Esophagus mucosa (tissue), 1 donor: ENCODE measurements around the gene CDH5. TPM values are rescaled to one million over a fixed set of nuclear protein-coding genes. Genes with fewer than 3 reads are reported as not detected.

Experiments
- ATAC-seq: fragments of 200-7000 bp; cut with Tn5 transposase; one replicate; pipeline ENCODE4 v1.9.1; 2020
- total RNA-seq: library from RNA; stranded (reverse); gene quantifications from one replicate; pipeline ENCODE4 v1.2.4, GENCODE V29; 2023
- donor health status: DM: yes; HTN: yes; CAD: no.

Gene CDH5
- total RNA-seq, 1 donor from 2014 or later: 5.3 TPM

DNA sequence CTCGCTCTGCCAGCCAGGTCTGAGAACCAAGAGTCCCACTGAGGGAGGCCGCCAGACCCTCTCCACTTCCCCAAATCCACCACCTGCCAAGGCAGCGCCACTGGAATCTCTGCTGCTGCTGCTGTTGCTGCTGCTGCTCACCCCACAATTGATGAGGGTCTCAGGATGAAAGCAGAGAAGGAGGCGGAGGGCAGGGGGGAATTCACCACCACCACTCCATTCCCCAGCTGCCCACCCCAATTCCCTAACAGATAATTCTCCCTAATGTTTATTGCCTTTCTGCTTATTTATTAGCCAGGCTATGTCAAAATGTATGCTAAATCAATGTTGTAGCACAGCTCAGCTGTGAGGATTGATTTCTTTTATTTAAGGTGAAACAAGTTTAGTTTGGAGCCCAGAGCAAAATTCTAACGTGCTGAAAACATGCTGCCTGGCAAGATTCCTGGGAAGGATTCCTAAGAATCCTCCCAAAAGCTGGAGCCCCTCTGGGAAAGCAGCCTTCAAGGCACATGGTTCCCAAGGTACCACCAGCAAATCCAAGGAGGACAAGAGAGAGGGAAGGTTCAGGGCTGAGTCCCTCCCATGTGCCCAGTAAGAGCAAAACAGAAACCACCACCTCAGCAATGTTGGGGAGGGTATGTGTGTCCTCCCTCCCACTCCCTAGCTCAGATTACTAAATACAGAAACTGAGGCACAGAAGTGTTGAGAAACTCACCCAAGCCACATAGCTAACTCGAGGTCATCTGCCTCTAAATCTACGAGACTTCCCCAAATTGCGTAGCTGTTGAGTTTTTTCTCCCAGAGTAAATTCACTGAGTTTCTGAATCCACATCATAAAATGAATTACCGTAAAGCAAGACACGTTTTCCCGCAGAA lies 12.2 kb upstream of the CDH5 start:
- no peak for ATAC-seq

DNA sequence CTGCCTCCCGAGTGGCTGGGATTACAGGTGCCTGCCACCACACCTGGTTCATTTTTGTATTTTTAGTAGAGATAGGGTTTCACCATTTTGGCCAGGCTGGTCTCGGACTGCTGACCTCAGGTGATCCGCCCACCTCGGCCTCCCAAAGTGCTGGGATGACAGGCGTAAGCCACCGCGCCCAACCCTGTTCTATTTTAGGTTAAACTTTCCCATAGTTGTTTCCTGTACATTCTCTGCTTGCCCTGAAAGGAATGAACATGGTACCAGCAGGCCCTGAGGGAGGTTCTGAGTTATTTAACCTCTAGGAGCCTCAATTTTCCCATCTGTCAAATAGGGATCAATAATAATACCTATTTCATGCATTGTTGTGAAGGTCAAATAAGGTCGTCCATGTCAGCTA lies 11.0 kb upstream of the CDH5 start:
- no peak for ATAC-seq

DNA sequence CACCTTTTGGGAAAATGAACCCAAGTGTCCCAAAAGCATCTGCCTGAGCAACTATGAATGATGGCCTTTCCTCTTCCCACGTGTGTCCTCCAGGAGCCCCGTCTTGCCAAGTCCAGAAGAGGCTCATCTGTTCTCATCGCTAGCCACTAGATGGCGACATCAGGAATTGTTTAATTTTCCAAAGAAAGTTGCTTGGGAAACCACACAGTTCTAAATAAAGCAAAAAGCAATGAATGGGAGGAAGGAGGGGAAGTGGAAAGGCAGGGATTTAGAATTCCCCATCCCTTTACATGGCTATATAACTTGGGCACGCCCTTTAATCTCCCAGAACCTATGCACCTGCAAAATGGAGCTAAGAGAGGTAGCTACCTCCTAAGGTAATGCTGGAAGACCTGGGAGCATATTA lies 9.0 kb upstream of the CDH5 start:
- no peak for ATAC-seq

DNA sequence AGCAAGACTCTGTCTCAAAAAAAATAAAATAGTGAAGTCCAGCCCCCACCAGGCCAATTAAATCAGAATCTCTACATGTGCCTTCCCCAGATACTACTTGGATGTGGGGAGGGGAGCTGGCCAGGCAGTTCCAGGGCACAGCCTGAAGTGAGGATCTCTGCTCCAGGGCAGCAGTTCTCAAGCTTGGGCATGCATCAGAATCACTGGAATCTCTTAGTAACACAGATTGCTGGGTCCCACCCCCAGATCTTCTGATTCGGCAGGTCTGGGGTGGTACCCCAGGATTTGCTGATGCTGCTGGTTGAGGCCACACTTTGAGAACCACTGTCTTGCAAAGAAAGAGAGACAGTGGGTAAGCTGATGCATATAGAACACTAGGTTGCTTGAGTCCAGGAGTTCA lies 8.3 kb upstream of the CDH5 start:
- ATAC-seq: no peak

DNA sequence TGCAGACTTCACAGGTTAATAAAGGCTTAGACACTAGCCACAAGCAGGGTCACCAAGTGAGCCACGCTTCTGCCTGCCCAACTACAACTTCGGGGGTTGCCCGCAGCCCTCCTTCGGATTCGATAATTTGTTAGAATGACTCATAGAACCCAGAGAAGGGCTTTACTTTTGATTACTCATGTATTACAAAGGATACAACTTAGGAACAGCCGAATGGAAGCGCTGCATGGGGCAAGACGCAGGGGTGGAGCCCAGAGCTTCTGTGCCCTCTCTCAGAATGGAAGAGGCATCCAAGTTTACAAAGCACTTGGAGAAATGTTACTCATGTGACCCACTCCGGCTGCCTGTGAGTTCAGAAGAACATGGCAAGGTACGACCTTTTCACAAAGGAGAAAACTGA lies 7.5 kb upstream of the CDH5 start:
- peak; percentile 75 for ATAC-seq

DNA sequence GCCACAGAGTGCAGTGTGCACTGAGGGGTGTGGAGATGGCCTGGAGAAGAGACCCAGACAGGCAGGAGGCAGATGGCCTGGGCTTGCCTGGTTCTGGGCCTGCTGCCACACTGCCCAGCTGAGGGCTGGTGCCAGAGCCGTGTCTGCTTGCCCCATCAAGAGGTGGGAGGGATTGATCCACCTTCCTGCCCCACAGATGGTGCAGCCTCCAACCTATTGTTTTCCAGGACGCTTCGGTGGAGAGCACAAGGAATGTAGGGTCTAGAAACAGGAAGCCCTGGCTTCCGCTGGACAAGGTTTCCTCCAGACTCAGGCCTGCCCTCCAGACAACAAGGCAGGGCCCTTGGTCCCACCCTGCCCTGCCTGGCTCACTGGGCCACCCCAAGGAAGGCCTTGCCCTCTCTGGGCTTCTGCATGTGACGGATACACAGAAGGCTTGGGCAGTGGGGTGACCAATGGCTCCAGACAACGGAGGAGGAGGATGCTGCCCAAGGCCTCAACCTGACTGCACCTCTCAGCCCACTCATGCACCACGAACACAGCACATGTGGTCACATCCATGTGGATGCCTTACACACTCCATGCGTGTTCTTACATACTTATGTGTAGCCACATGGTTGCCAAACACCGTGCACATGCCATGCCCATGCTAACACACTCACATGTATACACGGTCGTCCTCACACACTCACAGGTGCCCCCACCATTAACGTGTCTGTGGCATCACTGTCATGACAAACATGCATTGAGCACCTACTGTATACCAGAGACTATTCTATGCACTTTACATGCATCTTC lies 6.5 kb upstream of the CDH5 start:
- peak; percentile 47 for ATAC-seq

DNA sequence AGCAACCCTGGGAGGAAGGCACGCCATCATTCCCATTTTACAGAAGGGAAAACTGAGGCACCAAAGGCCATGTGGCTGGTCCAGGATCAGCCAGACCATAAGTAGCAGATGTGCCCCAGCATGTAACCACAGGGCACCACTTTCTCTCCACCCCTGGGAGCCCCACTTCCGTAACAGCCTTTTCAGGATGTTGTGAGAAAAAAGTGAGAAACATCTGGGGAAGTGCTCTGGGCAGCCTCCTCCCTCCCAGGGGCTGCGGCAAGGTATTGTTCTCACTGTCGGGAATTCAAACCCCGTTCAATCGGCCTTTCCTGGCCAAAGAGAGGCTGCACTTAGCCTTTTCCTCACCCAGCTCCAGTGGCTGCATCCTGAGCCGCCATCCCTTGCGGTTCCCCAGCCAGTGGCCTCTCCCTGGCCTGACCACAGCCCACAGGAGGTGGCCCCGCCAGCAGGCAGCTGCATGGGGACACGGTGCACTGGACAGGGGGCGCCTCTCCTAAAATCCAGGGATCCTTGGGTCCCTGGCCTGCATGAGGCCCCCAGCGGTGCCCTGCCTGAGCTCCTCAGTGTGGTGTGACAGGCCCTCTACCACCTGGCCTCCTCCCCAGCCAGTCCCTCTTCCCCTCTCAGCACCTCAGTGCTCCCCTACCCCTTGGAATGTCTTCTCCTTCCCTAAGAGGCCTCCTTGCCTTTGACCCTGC lies 5.7 kb upstream of the CDH5 start:
- no peak for ATAC-seq

DNA sequence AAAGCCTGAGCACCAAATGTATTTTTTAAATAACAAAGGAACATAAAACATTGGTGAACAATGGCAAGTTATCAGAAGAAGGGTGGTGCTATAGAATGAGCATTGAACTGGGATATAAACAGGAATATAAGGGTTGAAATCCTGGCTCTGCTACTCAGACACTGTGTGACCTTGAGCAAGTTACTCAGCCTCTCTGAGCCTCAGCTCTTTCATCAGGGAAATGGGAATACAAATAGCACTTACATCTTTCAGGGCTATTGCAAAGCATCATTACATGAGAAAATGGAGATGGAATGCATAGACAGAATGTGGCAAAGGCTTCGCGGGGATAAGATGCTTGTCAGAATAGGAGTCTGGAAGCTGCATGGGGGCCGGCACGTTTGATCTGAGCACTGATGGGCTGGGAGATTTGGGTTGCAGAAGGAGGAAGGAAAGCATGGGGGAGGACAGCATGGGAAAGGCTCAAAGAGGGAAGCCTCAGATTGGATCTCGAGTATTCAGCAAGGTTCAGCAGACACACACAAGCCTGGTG lies 4.8 kb upstream of the CDH5 start:
- no peak for ATAC-seq

DNA sequence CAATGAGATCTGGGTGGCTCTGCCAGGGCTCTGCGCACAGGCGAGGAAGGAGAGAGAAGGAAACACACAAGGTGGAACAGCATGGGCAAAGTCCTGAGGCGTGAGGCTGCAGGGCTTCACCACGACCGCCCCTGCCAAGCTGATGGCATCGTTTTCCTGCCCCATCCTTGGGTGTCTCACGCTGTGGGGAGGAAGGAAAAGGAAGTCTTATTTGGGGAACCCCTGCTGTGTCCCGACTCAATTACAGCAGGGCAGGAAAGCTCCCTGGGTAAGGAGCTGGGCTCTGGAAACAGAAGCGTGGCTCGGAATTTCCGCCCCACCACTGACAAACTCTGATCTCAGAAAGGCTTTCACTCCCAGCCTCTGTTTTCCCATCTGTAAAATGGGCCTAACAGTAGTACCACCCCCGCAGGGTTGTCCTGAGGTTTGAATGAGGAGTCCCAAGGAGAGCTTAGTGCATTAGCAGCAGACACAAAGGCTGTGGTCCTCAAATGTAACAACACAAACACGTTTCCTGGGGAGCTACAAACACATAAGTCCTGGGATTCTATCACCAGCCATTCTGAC lies 3.2 kb upstream of the CDH5 start:
- ATAC-seq: no peak

DNA sequence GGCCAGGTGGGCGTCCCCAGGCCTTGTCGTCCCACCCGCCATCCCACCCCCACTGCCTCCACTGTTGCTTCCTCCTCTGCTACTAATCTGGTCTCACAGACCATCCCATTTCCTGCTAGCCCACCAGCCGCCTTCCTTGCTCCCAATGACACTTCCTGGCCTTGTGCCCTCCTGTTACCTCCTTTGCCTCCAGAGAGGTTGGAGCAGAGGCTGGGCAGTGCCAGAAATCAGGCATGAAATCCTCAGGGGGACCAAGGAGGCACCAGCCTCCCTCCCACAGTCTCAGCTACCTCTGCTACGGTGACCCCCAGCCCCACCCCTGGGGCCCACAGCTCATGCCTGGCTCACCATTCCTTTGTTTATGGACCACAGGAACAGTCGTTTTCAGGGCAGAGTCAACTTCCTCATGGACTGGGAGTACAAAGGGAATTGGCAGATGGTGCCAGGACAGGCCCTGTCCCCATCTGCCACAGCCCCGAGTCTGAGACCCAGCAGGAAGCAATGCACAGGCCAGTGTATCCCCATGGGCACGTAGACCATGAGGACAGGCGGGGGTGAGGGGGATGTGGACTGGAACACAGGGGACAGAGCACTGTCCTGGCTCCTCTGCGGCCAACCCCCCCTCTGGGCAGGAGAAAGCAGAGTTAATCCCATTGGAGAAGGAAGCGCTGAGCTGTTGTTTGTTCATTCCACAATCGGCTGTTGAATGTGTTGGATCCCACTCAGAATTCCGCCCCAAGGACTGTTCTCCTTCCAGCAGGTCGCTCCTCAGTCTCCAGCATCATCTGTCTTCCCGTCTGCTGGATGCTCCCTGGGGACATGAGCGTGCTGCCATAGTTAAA lies 2.2 kb upstream of the CDH5 start:
- peak; percentile 13 for ATAC-seq

DNA sequence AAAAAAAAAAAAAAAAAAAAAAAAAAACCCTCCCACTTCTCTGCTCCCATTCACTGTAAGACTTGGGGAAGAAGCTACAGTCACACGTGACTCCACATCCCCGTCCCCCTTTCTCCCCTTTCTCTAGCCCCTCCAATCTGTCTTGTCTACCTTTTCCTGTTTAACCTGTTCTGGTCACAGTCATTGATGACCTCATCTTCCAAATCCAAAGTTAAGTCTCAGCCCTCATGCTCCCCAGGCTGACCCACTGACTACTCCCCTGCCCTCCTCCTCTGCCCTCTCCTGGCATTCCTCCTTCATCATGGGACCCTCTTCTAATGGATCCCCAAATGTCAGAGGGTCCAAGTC lies 1.6 kb upstream of the CDH5 start:
- ATAC-seq: peak; percentile 51

DNA sequence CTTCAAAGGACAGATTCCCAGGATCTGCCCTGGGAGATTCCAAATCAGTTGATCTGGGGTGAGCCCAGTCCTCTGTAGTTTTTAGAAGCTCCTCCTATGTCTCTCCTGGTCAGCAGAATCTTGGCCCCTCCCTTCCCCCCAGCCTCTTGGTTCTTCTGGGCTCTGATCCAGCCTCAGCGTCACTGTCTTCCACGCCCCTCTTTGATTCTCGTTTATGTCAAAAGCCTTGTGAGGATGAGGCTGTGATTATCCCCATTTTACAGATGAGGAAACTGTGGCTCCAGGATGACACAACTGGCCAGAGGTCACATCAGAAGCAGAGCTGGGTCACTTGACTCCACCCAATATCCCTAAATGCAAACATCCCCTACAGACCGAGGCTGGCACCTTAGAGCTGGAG lies 840 bp upstream of the CDH5 start:
- ATAC-seq: peak; percentile 43

DNA sequence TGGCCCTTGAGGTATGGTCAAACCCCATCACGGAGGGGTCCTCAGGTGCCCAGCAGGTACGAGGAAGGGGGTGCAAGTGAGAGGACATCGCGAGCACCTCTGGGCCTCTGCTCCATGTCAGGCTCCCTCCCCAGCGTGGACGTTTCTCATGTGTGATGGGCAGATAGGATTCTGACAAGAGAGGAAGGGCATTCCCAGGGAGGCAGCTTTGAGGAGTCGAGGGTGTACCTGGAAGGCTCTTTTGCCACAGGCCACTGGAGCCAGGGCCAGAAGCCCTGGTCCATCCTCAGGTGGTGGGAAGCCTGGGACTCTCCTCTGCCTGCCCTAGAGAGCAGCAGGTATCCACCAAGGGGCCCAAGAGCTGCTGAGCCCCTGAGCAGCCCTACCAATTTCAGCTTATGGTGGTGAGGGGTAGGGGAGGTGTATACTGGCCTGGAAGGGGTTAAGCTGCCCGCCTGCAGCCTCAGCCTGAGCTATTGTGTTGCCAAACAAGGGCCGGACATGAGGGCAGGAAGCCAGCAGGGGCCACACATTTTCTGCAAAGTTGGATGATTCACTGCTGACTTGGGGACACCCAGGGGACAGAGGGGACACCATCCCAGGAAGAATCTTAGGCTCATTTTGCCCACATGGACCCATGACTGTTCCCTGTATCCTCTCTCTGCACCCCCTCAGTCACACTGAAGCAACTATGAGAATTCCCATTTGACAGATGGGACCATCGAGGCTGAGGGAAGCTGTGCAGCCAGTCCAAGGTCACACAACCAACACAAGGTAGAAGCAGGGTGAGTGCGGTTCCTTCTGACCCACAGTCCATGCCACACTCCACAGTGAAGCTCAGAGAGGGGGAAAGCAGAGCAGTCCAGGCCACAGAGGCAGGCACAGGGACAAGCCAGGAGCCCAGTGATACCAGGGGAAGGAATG lies 1.7 kb downstream of the CDH5 start:
- no peak for ATAC-seq

DNA sequence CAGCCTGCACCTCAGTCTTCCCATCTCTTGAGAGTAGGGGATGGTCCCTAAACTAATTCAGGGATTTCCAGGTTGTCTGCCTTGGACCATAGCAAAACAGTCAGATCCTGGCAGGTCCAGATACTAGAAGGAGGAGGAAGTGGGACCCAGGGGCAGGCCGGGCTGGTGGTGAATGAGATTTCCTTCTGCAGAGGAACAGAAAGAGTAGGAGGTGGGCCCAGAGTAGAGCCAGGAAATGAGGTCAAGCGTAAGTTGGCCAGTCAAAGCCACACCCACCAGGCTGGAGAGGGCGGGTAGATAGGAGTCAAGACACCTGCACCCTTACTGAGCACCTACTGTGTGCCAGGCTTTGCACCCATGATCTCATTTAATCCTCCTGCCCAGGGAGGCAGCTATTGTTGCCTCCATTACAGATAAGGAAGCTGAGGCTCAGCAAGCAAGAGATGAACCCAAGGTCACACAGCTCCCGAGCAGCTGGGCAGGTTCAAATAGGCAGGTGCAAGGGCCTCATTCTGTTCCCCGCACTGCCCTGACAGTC lies 2.6 kb downstream of the CDH5 start:
- no peak for ATAC-seq

DNA sequence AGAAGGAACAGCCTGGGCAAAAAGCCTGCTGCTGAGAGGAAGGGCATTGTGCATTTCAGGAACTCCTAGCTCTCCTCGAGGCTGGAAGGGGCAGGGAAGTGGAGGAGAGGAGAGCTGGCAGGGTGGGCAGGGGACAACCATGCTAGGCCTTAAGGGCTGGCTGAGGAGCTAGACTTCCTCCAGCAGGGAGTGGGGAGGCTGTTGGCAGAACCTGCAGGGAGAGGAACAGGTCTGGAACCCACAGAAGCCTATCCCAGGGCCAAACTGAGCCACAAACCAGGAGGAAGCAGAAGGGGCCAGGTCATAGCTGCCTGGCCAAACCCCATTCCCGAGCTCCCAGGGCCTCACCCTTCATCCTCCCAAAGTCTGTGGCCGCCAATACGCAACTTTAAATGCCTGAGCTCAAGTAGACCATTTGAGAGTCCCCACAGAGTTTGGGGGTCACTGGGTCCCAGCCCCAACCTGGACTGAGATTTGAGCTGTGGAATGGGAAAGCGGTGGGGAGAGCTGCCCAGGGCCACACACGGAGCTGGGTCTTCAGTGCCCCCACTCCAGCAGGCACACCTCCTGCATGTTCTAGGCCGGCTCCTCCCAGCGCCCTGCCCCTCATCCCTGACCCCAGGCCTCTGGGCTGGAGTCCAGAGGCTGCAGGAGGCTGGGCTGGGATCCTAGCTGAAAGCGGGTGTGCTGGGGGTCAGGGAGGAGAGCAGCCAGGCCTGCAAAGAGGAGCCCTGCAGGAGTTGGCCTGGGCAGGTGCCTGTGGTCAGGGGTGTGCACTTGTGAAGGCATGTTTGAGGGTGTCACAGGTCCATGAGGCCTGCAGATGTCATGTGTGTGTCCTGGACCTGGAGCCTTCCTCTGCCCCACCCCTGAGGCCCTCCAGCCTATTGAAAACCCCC lies 4.5 kb downstream of the CDH5 start:
- ATAC-seq: no peak

DNA sequence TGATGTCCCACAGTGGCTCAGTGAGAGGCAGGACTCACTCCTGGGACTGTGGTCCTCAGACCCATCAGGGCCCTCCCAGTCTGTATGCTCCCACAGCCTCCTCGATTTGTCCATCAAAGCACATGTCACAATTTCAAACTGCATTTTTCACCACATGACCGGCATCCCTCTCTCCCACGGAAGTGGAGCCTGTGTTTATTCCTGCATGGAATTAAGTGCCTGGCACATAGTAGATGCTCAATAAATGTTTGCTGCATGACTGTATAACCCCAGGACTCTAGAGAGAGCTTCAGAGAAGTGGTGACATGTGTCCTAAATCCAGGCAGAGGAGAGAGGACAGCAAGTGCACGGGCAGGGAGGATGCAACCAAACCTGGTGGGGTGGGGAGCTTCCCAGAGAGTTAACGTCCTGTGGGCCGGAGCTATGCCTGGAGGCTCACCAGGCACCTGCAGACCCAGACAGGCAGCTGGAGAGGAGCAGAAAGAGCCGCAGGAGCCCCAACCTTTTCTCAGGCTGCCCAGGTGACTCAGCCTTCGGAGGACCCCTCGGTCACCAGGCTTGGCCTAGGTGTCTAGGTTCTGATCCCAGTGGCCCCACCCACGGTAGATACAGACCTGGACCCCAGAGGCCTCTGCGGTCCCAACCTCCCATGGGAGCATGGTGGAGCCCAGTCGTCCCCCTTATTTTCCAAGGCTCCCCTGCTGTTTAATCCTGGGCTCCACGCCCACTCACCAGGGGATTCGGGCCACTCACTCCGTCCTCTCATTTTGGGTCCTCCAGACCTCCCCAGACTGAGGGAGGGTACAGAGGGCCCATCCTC lies 5.8 kb downstream of the CDH5 start:
- no peak for ATAC-seq

DNA sequence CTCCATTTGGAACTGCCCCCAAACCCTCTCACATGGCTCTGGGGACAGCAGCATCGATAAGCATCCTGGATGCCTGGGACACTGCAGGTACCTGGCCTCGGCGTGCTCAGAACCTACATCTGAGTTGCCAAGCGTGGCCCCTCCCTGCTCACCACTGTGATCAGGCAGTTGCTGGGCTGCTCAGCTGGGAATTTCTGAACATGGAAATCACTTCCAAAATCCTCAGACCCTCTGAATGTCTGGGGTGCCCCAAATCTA lies 6.3 kb downstream of the CDH5 start:
- ATAC-seq: no peak

DNA sequence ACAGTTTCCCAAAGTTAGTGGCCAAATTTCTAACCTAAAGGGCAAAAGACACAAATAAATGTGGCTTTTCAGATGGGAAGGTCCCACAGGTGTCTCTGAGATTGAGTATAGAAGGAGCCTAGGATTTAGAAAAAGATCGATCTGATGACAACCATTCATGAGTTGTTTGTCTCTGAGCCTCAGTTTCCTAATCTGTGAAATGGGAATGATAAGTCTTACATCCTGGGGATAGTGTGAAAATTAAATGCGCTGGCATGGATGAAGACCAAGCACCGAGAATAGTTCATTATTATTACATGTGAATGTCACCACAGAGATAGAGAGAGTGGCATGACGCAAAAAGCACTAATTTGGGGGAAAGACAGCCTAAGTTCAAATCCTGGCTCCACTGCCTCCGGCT lies 7.2 kb downstream of the CDH5 start:
- ATAC-seq: no peak

DNA sequence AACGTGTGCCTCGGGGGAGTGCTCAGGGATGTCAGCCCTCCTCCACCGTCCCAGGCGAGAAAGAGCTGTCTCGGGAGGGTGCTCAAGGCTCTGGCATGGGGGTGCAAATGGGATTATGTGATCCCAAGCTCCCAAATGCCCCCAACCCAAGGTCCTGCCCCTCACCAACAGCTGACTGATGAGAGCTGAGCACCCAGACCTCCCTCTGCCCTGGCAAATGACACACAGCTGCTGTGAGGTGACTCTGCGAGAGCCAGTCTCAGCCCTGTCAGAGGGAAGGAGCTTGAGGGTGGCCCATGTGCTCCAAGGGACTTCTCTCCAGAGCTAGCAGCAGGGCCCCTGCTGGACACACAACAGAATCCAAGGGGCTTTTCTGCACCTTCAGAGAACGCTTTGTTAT lies 7.7 kb downstream of the CDH5 start:
- no peak for ATAC-seq
